ENCODE measurements around the gene TIE1.

Gene TIE1

GRCh38 chr1:43312663-43313515 lies 12.1 kb downstream of the TIE1 start:
- DNase-seq (ENCODE audit: low read depth, low spot score): no peak

- DNase-seq (ENCODE audit: low read depth, low spot score): no peak
Observed at GRCh38 chr1:43313771-43314170, 13.0 kb downstream of the TIE1 start.

GRCh38 chr1:43314233-43314632 lies 13.5 kb downstream of the TIE1 start:
- no peak for DNase-seq (ENCODE audit: low read depth, low spot score)

- DNase-seq (ENCODE audit: low read depth, low spot score): no peak
Observed at GRCh38 chr1:43315481-43315880, 14.7 kb downstream of the TIE1 start.

- DNase-seq (ENCODE audit: low read depth, low spot score): no peak
Observed at GRCh38 chr1:43315963-43316737, 15.4 kb downstream of the TIE1 start.

GRCh38 chr1:43316738-43317520 lies 16.1 kb downstream of the TIE1 start:
- no peak for DNase-seq (ENCODE audit: low read depth, low spot score)

- no peak for DNase-seq (ENCODE audit: low read depth, low spot score)
Observed at GRCh38 chr1:43317817-43318471, 17.2 kb downstream of the TIE1 start.

- DNase-seq (ENCODE audit: low read depth, low spot score): no peak
Observed at GRCh38 chr1:43318831-43319230, 18.0 kb downstream of the TIE1 start.

- no peak for DNase-seq (ENCODE audit: low read depth, low spot score)
Observed at GRCh38 chr1:43319288-43319687, 18.5 kb downstream of the TIE1 start.

- DNase-seq (ENCODE audit: low read depth, low spot score): no peak
Observed at GRCh38 chr1:43319766-43320165, 19.0 kb downstream of the TIE1 start.

- DNase-seq (ENCODE audit: low read depth, low spot score): no peak
Observed at GRCh38 chr1:43321331-43321891, 20.6 kb downstream of the TIE1 start.

- no peak for DNase-seq (ENCODE audit: low read depth, low spot score)
Observed at GRCh38 chr1:43322506-43322905, 21.7 kb downstream of the TIE1 start.

- DNase-seq (ENCODE audit: low read depth, low spot score): no peak
Observed at GRCh38 chr1:43324810-43325209, 24.0 kb downstream of the TIE1 start.

- DNase-seq (ENCODE audit: low read depth, low spot score): no peak
Observed at GRCh38 chr1:43325381-43325780, 24.6 kb downstream of the TIE1 start.

- DNase-seq (ENCODE audit: low read depth, low spot score): no peak
Observed at GRCh38 chr1:43327549-43328292, 26.9 kb downstream of the TIE1 start.

GRCh38 chr1:43329995-43330751 lies 29.4 kb downstream of the TIE1 start:
- peak; percentile 26 for DNase-seq (ENCODE audit: low read depth, low spot score)

GRCh38 chr1:43331688-43332087 lies 30.9 kb downstream of the TIE1 start:
- DNase-seq (ENCODE audit: low read depth, low spot score): no peak

GRCh38 chr1:43334453-43335205 lies 33.8 kb downstream of the TIE1 start:
- DNase-seq (ENCODE audit: low read depth, low spot score): no peak

GRCh38 chr1:43337588-43337987 lies 36.8 kb downstream of the TIE1 start, which contains the start of gene MPL:
MPL (plus strand) TSS chr1:43337818; CDS start chr1:43337849, 31 bp downstream.
- DNase-seq (ENCODE audit: low read depth, low spot score): no peak

Data from brain pericyte (primary cell).